ENCODE data around the gene ANTKMT. TPM values are rescaled to one million over a fixed set of nuclear protein-coding genes. Genes with fewer than 3 reads are reported as not detected.

The ANTKMT gene
- total RNA-seq, 1 experiment from 2014 or later, result 19.8 TPM

DNA sequence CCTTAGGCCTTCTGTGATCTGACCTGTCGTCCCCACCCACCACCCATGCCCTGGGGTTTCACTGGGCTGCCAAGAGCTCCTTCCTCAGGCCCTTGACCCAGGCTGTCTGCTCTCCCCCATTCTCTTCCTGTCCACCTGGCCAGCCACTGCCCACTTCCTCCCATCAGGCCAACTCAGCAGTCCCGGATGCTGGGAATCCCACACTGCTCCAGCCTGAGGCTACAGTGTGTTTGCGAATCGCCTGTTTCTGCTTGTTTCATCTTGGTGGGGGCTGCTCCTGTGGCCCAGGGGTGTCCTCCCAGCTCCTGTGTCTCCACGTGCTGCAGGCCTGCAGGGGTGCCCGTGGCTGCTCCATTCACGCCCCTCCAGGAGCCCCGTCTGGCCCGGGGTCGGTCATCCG, 6.9 kb upstream of the ANTKMT start:
- no peak overlapping the region for H3K27ac ChIP-seq (ENCODE audit: low read length)
- no peaks in the 10 kb centered on the region for H3K9me2 ChIP-seq (replicated peaks; ENCODE audit: insufficient read depth, low read length)
- H3K79me2 ChIP-seq (ENCODE audit: low read length), result peaks cover 4% of the 10 kb centered on the region; the same call in 1 of the 2 replicates
- DNase-seq, result no peak
- H3K9ac ChIP-seq (ENCODE audit: low read length), result no peak overlapping the region
- H3K36me3 ChIP-seq (ENCODE audit: insufficient read depth, low read length), result no peaks in the 10 kb centered on the region
- H3K4me2 ChIP-seq (ENCODE audit: low read depth, low read length, poor library complexity, severe bottlenecking), result peak overlapping the region; percentile 48
- no peak overlapping the region for H2AFZ ChIP-seq (ENCODE audit: low read length)
- peaks cover 46% of the 10 kb centered on the region for H3K4me1 ChIP-seq (ENCODE audit: low read length)
- no peak overlapping the region for H3K4me3 ChIP-seq (ENCODE audit: low read length)
- no peaks in the 10 kb centered on the region for H3K9me3 ChIP-seq (ENCODE audit: low read length)
- no peaks in the 10 kb centered on the region for H3K27me3 ChIP-seq (ENCODE audit: low read length)
- H4K20me1 ChIP-seq (ENCODE audit: insufficient read depth, low read depth, low read length), result peaks cover 38% of the 10 kb centered on the region

DNA sequence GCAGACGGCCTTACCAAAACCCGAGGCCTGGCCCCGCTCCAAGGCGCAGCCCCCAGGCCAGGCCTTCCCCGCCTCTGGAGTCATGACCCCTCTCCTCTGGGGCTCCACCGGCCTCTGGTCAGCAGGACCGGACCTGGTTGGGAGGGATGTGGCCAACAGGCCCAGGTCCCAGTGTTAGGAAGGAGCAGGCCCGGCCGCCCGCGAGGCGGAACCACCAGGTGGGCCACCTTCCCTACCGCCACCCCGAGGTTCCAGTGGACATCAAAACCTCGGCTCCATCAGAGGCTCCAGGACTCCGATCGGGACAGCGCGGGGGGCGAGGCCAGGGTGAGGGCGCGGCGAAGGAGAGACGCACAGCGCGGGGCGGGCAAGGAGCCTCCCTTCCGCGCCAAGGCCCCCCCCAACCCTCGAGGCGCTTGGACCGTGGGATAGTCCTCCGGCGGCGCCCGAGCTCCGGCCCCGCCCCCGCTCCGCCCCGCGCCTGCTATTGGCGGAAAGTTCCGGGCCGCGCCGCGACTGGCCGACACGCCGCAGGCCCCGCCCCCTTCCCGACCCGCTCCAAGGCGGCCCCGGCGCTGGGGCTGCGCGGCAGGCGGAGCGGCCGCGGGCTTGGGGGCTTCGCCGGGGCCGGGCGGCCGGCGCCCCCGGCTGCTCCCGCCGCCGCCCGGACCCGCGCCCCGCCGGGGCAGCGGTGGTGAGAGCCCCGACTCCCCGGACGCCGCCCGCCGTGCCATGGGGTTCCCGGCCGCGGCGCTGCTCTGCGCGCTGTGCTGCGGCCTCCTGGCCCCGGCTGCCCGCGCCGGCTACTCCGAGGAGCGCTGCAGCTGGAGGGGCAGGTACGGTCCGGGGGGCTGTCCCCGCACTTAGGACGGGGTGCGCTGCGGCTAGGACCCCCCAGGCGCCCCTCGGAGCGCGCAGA, 6.1 kb upstream of the ANTKMT start, which contains the start of gene METRN:
Gene METRN, plus strand, starts transcription at position 561 of the 919 bp plus-strand sequence. Its CDS starts 172 bp downstream, at position 733.
- Histone ChIP-seq H4K20me1 (ENCODE audit: insufficient read depth, low read depth, low read length) (peaks cover 37% of the 10 kb centered on the region), H3K4me2 (ENCODE audit: low read depth, low read length, poor library complexity, severe bottlenecking) (peak within 1 kb of the TSS; percentile 70), H3K9ac (ENCODE audit: low read length) (peak within 1 kb of the TSS; percentile 84), H3K36me3 (ENCODE audit: insufficient read depth, low read length) (no peaks in the 10 kb centered on the region), H3K79me2 (ENCODE audit: low read length) (peaks cover 4% of the 10 kb centered on the region; the same call in 1 of the 2 replicates), H3K4me1 (ENCODE audit: low read length) (peaks cover 50% of the 10 kb centered on the region), H3K27me3 (ENCODE audit: low read length) (no peaks in the 10 kb centered on the region), H3K9me2 (replicated peaks; ENCODE audit: insufficient read depth, low read length) (no peaks in the 10 kb centered on the region), H2AFZ (ENCODE audit: low read length) (0 out of 2 replicates have a peak within 1 kb of the TSS, but pooled peaks have one; percentile 14), H3K9me3 (ENCODE audit: low read length) (no peaks in the 10 kb centered on the region), H3K27ac (ENCODE audit: low read length) (peak within 1 kb of the TSS; percentile 63), H3K4me3 (ENCODE audit: low read length) (peak within 1 kb of the TSS; percentile 81)
- DNase-seq, result peak; percentile 96

DNA sequence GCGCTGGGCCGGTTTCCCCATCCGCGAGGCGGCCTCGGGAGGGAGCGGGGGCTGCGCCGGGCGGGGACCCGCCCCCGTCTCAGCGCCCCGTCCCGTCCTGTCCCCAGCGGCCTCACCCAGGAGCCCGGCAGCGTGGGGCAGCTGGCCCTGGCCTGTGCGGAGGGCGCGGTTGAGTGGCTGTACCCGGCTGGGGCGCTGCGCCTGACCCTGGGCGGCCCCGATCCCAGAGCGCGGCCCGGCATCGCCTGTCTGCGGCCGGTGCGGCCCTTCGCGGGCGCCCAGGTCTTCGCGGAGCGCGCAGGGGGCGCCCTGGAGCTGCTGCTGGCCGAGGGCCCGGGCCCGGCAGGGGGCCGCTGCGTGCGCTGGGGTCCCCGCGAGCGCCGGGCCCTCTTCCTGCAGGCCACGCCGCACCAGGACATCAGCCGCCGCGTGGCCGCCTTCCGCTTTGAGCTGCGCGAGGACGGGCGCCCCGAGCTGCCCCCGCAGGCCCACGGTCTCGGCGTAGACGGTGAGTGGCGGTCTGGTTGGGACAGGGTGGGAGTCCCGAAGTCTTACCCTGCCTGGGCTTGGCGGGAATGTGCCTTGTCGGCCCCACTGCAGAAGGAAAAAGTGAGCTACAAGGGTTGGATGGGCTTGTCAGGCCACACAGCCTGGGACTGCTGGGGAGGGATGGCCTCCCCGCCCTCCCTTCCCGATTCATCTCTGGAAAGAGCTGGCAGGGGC, 5.3 kb upstream of the ANTKMT start:
- H4K20me1 ChIP-seq (ENCODE audit: insufficient read depth, low read depth, low read length), result peaks cover 31% of the 10 kb centered on the region
- DNase-seq, result peak; percentile 74
- no peak overlapping the region for H2AFZ ChIP-seq (ENCODE audit: low read length)
- peaks cover 7% of the 10 kb centered on the region; the same call in 1 of the 2 replicates for H3K79me2 ChIP-seq (ENCODE audit: low read length)
- H3K9me3 ChIP-seq (ENCODE audit: low read length), result no peaks in the 10 kb centered on the region
- no peaks in the 10 kb centered on the region for H3K36me3 ChIP-seq (ENCODE audit: insufficient read depth, low read length)
- peak overlapping the region; percentile 84 for H3K9ac ChIP-seq (ENCODE audit: low read length)
- H3K9me2 ChIP-seq (replicated peaks; ENCODE audit: insufficient read depth, low read length), result no peaks in the 10 kb centered on the region
- H3K4me3 ChIP-seq (ENCODE audit: low read length), result peak overlapping the region; percentile 81
- peak overlapping the region; percentile 70 for H3K4me2 ChIP-seq (ENCODE audit: low read depth, low read length, poor library complexity, severe bottlenecking)
- H3K4me1 ChIP-seq (ENCODE audit: low read length), result peaks cover 52% of the 10 kb centered on the region
- peak overlapping the region; percentile 63 for H3K27ac ChIP-seq (ENCODE audit: low read length)
- H3K27me3 ChIP-seq (ENCODE audit: low read length), result no peaks in the 10 kb centered on the region

DNA sequence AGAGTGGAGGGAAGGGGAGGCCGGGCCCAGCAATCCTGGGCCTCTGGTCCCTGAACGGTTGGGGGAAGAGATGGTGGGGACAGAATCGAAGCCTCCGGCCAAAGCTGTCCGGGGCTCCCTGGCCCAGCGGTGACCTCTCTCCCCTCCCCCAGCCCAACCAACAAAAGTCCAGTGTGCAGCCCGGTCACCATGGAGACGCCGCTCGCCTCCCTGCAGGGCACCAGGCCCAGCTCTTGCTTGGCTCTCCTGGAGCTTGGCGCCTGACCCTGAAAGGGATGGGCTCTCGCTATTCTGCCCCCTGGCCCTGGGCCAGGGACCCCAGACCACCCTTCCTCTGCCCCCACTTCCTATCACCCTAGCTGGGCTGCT, 4.8 kb upstream of the ANTKMT start:
- H3K27me3 ChIP-seq (ENCODE audit: low read length), result no peaks in the 10 kb centered on the region
- peak overlapping the region; percentile 63 for H3K27ac ChIP-seq (ENCODE audit: low read length)
- H3K4me1 ChIP-seq (ENCODE audit: low read length), result peaks cover 52% of the 10 kb centered on the region
- peaks cover 31% of the 10 kb centered on the region for H4K20me1 ChIP-seq (ENCODE audit: insufficient read depth, low read depth, low read length)
- H3K9ac ChIP-seq (ENCODE audit: low read length), result peak overlapping the region; percentile 84
- peak overlapping the region; percentile 70 for H3K4me2 ChIP-seq (ENCODE audit: low read depth, low read length, poor library complexity, severe bottlenecking)
- no peaks in the 10 kb centered on the region for H3K36me3 ChIP-seq (ENCODE audit: insufficient read depth, low read length)
- H3K9me2 ChIP-seq (replicated peaks; ENCODE audit: insufficient read depth, low read length), result no peaks in the 10 kb centered on the region
- peak overlapping the region; percentile 81 for H3K4me3 ChIP-seq (ENCODE audit: low read length)
- no peak overlapping the region for H2AFZ ChIP-seq (ENCODE audit: low read length)
- H3K79me2 ChIP-seq (ENCODE audit: low read length), result peaks cover 7% of the 10 kb centered on the region; the same call in 1 of the 2 replicates
- no peak for DNase-seq
- H3K9me3 ChIP-seq (ENCODE audit: low read length), result no peaks in the 10 kb centered on the region

DNA sequence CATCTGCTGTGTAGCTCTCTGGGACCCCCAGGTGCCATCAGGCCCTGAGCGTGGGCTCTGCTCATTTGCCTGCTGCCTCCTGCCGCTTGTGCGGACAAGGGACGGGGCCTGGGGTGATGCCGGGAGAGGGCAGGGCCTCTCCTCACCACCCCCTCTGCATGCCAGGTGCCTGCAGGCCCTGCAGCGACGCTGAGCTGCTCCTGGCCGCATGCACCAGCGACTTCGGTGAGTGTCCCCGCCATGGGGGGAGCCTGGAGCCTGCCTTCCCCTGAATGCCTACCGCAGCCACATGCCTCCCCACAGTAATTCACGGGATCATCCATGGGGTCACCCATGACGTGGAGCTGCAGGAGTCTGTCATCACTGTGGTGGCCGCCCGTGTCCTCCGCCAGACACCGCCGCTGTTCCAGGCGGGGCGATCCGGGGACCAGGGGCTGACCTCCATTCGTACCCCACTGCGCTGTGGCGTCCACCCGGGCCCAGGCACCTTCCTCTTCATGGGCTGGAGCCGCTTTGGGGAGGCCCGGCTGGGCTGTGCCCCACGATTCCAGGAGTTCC, 4.1 kb upstream of the ANTKMT start:
- Histone ChIP-seq H3K9ac (ENCODE audit: low read length) (peak overlapping the region; percentile 84), H2AFZ (ENCODE audit: low read length) (no peak overlapping the region), H3K4me1 (ENCODE audit: low read length) (peaks cover 57% of the 10 kb centered on the region), H3K4me2 (ENCODE audit: low read depth, low read length, poor library complexity, severe bottlenecking) (peak overlapping the region; percentile 70), H3K79me2 (ENCODE audit: low read length) (peaks cover 10% of the 10 kb centered on the region; the same call in 1 of the 2 replicates), H3K9me3 (ENCODE audit: low read length) (no peaks in the 10 kb centered on the region), H4K20me1 (ENCODE audit: insufficient read depth, low read depth, low read length) (peaks cover 35% of the 10 kb centered on the region), H3K27ac (ENCODE audit: low read length) (peak overlapping the region; percentile 63), H3K9me2 (replicated peaks; ENCODE audit: insufficient read depth, low read length) (no peaks in the 10 kb centered on the region), H3K27me3 (ENCODE audit: low read length) (no peaks in the 10 kb centered on the region), H3K36me3 (ENCODE audit: insufficient read depth, low read length) (no peaks in the 10 kb centered on the region), H3K4me3 (ENCODE audit: low read length) (peak overlapping the region; percentile 81; the same call in 1 of the 2 replicates)
- DNase-seq, result no peak

DNA sequence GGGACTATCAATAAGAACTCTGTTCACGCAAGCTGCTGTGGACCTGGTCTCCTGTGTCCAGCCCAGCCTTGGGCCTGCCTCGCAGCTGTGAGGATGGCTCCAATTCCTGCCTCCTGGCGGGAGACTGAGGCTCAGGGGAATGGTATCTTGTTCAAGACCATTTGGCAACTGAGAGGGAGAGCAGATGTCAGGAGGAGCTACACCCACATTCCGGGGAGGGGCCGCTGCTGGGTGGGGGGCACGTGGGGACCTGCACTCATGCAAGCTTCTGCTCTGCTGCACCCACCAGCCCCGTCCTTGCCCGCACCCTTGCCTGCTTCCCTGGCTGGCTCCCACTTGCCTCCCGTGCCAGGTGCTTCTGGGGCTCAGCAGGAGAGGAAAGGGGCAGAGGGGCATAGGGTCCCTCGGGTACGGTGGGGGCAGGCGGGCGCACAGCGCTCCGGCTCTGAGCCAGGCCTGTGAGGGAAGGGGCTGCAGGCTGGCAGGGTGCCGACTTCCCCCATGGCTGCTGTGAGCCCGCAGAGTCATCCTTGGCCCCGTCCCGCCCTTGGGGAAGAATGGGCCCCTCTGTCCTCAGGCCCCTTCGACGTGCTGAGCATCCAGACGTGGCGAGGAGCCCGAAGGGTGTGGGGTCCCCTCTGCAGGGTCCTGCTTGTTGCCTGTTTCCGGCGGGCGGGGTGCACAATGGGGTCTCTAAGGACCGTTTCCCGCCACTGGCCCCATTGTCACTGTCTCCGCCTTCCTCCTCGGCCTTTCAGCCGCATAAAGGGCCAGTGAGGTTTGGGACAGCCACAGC, 3.3 kb upstream of the ANTKMT start:
- Histone ChIP-seq H3K9me2 (replicated peaks; ENCODE audit: insufficient read depth, low read length) (no peaks in the 10 kb centered on the region), H3K4me1 (ENCODE audit: low read length) (peaks cover 65% of the 10 kb centered on the region), H3K9me3 (ENCODE audit: low read length) (no peaks in the 10 kb centered on the region), H3K27ac (ENCODE audit: low read length) (no peak overlapping the region), H3K4me2 (ENCODE audit: low read depth, low read length, poor library complexity, severe bottlenecking) (peak overlapping the region; percentile 70), H3K4me3 (ENCODE audit: low read length) (peak overlapping the region; percentile 81; the same call in 1 of the 2 replicates), H4K20me1 (ENCODE audit: insufficient read depth, low read depth, low read length) (peaks cover 38% of the 10 kb centered on the region), H2AFZ (ENCODE audit: low read length) (no peak overlapping the region), H3K36me3 (ENCODE audit: insufficient read depth, low read length) (no peaks in the 10 kb centered on the region), H3K79me2 (ENCODE audit: low read length) (peaks cover 15% of the 10 kb centered on the region; the same call in 1 of the 2 replicates), H3K27me3 (ENCODE audit: low read length) (no peaks in the 10 kb centered on the region), H3K9ac (ENCODE audit: low read length) (peak overlapping the region; percentile 84; the same call in 1 of the 2 replicates)
- peak; percentile 44 for DNase-seq

DNA sequence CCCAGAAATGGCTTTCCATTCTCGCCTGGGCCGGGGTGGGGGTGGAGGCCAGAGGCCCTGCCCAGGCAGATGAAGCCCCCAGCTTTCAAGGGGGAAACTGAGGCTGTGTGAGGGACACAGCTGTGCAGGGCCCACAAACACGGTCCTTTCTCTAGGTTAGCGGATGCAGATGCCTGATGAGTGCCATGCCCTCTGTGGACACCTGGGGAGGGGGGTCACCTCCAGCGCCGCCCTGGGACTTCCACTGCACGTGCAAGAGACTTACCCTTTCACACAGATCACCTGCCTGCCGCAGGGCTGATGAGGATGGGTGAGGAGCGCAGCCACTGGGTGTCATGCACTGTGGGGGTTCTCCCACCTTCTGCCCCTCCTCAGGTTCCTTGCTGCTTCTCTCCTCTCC, 2.6 kb upstream of the ANTKMT start:
- H3K4me3 ChIP-seq (ENCODE audit: low read length), result no peak overlapping the region
- no peaks in the 10 kb centered on the region for H3K9me3 ChIP-seq (ENCODE audit: low read length)
- H3K27me3 ChIP-seq (ENCODE audit: low read length), result no peaks in the 10 kb centered on the region
- peaks cover 73% of the 10 kb centered on the region for H3K4me1 ChIP-seq (ENCODE audit: low read length)
- H2AFZ ChIP-seq (ENCODE audit: low read length), result no peak overlapping the region
- 0 out of 2 replicates have a peak, but pooled peaks cover under 1% of the 10 kb centered on the region for H3K36me3 ChIP-seq (ENCODE audit: insufficient read depth, low read length)
- H3K9ac ChIP-seq (ENCODE audit: low read length), result no peak overlapping the region
- no peak overlapping the region for H3K27ac ChIP-seq (ENCODE audit: low read length)
- no peaks in the 10 kb centered on the region for H3K9me2 ChIP-seq (replicated peaks; ENCODE audit: insufficient read depth, low read length)
- peak overlapping the region; percentile 88 for H3K4me2 ChIP-seq (ENCODE audit: low read depth, low read length, poor library complexity, severe bottlenecking)
- DNase-seq, result peak; percentile 41
- H3K79me2 ChIP-seq (ENCODE audit: low read length), result peaks cover 19% of the 10 kb centered on the region; the same call in 1 of the 2 replicates
- H4K20me1 ChIP-seq (ENCODE audit: insufficient read depth, low read depth, low read length), result peaks cover 38% of the 10 kb centered on the region

All from Karpas-422 (cell line).